Suprapubic skin (tissue), 4 donors: Measurements from ENCODE around the gene ANKRD18B. TPM values are rescaled to one million over a fixed set of nuclear protein-coding genes. Genes with fewer than 3 reads are reported as not detected.
"Not testable (repeated sequence)": the region's sequence is repeated elsewhere in the genome, so short reads cannot be mapped to it uniquely, and the experiment has no call there.

ENCODE experiments used
- DNase-seq, 2 donors: peaks; one replicate each; pipeline ENCODE4 v3.0.0-alpha.2; 2019; ENCODE audit warnings: low spot score in 2 of 2
- H3K27ac ChIP-seq: fragments of 200-600 bp; sonication (generic); one replicate; pipeline ENCODE4 v1.5.1; 2019
- H3K27me3 ChIP-seq: fragments of 200-600 bp; sonication (generic); one replicate; pipeline ENCODE4 v1.5.1; 2019
- H3K36me3 ChIP-seq: fragments of 200-600 bp; sonication (generic); one replicate; pipeline ENCODE4 v1.5.1; 2019
- H3K4me1 ChIP-seq: fragments of 200-600 bp; sonication (generic); one replicate; pipeline ENCODE4 v1.5.1; 2019
- H3K4me3 ChIP-seq: fragments of 200-600 bp; sonication (generic); one replicate; pipeline ENCODE4 v1.5.1; 2019; ENCODE audit warnings: mild to moderate bottlenecking
- H3K9me3 ChIP-seq: fragments of 200-600 bp; sonication (generic); one replicate; pipeline ENCODE4 v1.5.1; 2019
- EP300 ChIP-seq: sonication (generic); formaldehyde crosslinking; IDR thresholded peaks from one replicate; pipeline ENCODE4 v1.6.1; 2017; ENCODE audit warnings: antibody characterized with exemption
- POLR2A ChIP-seq, 2 donors: fragments of 450-650 bp; IDR thresholded peaks; one replicate each; pipeline ENCODE4 v1.6.1; 2017; ENCODE audit warnings: antibody characterized with exemption in 2 of 2, mild to moderate bottlenecking in 2 of 2, moderate library complexity in 2 of 2
- POLR2AphosphoS5 ChIP-seq, 3 donors: sonication (generic); formaldehyde crosslinking; IDR thresholded peaks; one replicate each; pipeline ENCODE4 v1.6.1; 2017; ENCODE audit warnings: antibody characterized with exemption in 3 of 3
- WGBS: methylation state at CpG from one replicate; pipeline ENCODE4 v1.1.5; 2018; 5-methylcytosine and 5-hydroxymethylcytosine counted together
- total RNA-seq, 4 donors: library from RNA; depleted of rRNA; stranded (reverse); fragments of >200 nt; gene quantifications; one replicate each; pipeline ENCODE4 v1.1.0, GENCODE V29; 2016
- TF ChIP-seq, protein P1 (sequence below), 2 donors: fragments of 200-600 bp in 1 of 2; fragments of 450-650 bp in 1 of 2; sonication (generic) in 1 of 2; IDR thresholded peaks; one replicate each; pipeline ENCODE4 v1.5.1; 2016 to 2019; ENCODE audit warnings: antibody characterized with exemption in 2 of 2, mild to moderate bottlenecking in 1 of 2, moderate library complexity in 1 of 2

The ANKRD18B gene
- total RNA-seq, 4 donors from 2014 or later, result 9.5 to 27.0 (median 15.7) TPM

DNA sequence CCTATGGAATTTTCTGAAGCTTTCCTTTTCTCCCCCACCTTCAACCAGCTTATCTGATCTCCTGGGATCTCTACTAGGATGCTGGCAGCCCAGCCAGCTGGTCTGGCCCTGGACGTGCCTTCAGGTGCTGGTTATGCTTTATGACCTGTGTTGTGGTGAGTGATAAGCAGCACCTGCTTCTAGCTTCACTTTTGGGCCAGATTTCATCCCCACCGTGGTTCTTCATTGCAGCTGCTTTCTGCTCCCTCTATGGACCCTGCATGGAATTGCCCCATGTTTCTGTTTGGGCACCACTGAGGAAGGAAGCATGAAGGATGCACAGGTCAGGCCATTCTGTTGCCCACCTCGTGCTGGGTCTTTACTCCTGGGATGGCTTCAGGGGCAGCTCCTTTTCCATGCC lies 80.2 kb downstream of the ANKRD18B start:
- WGBS, result 53% methylated on average over 3 of the region's 3 CpGs

GRCh38 chr9:33604936-33605335 lies 80.9 kb downstream of the ANKRD18B start:
- not testable (repeated sequence) for H3K27ac ChIP-seq, H3K27me3 ChIP-seq, DNase-seq, H3K9me3 ChIP-seq, H3K36me3 ChIP-seq, H3K4me3 ChIP-seq, H3K4me1 ChIP-seq
- WGBS, result 75% methylated on average over 3 of the region's 4 CpGs

More for the DNA sequence above, 80.2 kb downstream of the ANKRD18B start:
- H3K27me3 ChIP-seq, H3K4me1 ChIP-seq, H3K4me3 ChIP-seq, H3K27ac ChIP-seq, DNase-seq, H3K36me3 ChIP-seq, H3K9me3 ChIP-seq: not testable (repeated sequence)

GRCh38 chr9:33611358-33611757 lies 87.3 kb downstream of the ANKRD18B start:
- Histone ChIP-seq H3K9me3 (no peaks in the 10 kb centered on the region), H3K4me1 (no peaks in the 10 kb centered on the region), H3K27ac (no peak overlapping the region), H3K36me3 (no peaks in the 10 kb centered on the region), H3K4me3 (no peak overlapping the region), H3K27me3 (no peaks in the 10 kb centered on the region)
- no peak for DNase-seq
- 60% methylated on average over 1 of the region's 1 CpG for WGBS
- no peak for TF ChIP-seq POLR2A (IDR thresholded peaks at IDR 0.05)
- TF ChIP-seq, protein P1, sequence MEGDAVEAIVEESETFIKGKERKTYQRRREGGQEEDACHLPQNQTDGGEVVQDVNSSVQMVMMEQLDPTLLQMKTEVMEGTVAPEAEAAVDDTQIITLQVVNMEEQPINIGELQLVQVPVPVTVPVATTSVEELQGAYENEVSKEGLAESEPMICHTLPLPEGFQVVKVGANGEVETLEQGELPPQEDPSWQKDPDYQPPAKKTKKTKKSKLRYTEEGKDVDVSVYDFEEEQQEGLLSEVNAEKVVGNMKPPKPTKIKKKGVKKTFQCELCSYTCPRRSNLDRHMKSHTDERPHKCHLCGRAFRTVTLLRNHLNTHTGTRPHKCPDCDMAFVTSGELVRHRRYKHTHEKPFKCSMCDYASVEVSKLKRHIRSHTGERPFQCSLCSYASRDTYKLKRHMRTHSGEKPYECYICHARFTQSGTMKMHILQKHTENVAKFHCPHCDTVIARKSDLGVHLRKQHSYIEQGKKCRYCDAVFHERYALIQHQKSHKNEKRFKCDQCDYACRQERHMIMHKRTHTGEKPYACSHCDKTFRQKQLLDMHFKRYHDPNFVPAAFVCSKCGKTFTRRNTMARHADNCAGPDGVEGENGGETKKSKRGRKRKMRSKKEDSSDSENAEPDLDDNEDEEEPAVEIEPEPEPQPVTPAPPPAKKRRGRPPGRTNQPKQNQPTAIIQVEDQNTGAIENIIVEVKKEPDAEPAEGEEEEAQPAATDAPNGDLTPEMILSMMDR (IDR thresholded peaks at IDR 0.05), result no peak
- TF ChIP-seq EP300, result no peak
- TF ChIP-seq POLR2AphosphoS5 (IDR thresholded peaks at IDR 0.05), result no peak

- H3K4me3 ChIP-seq, H3K4me1 ChIP-seq, H3K27me3 ChIP-seq, H3K27ac ChIP-seq, DNase-seq, H3K36me3 ChIP-seq, H3K9me3 ChIP-seq: not testable (repeated sequence)
- 39% methylated on average over 2 of the region's 2 CpGs for WGBS
These were observed 88.4 kb downstream of the ANKRD18B start for GRCh38 chr9:33612410-33612809.

DNA sequence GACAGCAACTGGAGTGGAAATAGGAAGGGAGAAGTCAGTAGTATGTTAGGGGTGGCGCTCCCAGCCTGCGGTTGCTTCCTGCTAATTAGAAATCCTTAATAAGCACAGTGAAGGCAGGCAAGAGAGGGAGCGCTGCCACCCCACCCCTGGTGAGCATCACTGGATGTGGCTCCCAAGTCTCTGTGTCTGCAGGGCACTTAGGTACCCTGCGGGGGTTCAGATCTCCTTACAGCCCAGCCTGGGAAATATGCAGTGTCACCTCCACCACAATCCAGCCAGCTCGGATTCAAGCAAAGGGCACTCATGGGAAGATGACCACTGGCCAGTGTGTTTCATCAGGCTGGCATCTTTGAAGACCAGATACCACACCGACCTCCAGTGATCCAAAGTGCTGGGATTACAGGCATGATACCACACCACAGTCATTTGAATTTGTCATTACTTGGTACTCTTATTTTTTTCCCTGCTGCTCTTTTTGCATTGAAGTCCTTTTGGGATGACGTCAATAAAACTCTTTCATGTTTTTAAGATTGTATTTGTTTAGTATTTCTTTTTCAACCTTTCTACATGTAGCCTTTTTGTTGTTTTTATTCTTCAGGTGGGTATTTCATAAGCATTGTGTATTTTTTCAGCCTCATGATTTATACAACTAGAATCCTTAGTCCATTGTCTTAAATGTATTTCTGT lies 90.1 kb downstream of the ANKRD18B start:
- no peak overlapping the region for H3K27ac ChIP-seq
- H3K27me3 ChIP-seq, result peaks cover 8% of the 10 kb centered on the region
- H3K36me3 ChIP-seq, result no peaks in the 10 kb centered on the region
- no peaks in the 10 kb centered on the region for H3K9me3 ChIP-seq
- no peaks in the 10 kb centered on the region for H3K4me1 ChIP-seq
- H3K4me3 ChIP-seq, result no peak overlapping the region
- DNase-seq, result no peak
- TF ChIP-seq, protein P1 (IDR thresholded peaks at IDR 0.05), result no peak
- TF ChIP-seq EP300 (no peak), POLR2A (IDR thresholded peaks at IDR 0.05) (no peak), POLR2AphosphoS5 (IDR thresholded peaks at IDR 0.05) (no peak)
- WGBS, result 91% methylated on average over 5 of the region's 7 CpGs

DNA sequence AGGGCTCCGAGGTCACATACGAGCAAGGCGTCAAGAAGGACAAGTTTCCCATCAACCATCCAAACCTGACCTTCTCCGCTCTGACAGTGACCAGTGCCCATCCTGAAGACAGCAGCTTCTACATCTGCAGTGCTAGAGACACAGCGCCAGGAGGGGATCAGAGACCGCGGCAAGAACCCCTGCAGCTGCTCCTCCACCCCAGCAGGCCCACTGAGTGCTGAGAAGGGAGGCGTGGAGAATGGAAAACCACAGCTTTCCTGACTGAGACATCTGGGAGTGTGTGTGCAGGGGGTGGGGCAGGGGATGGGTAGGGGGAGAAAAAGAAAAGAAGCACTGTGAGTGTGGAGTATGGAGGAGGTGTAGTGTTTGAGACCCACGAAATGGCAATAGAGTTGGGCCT lies 94.3 kb downstream of the ANKRD18B start:
- not testable (repeated sequence) for H3K27me3 ChIP-seq, H3K36me3 ChIP-seq, H3K4me3 ChIP-seq, H3K9me3 ChIP-seq, DNase-seq, H3K27ac ChIP-seq
- peaks cover 13% of the 10 kb centered on the region for H3K4me1 ChIP-seq
- WGBS, result 91% methylated on average over 9 of the region's 9 CpGs

DNA sequence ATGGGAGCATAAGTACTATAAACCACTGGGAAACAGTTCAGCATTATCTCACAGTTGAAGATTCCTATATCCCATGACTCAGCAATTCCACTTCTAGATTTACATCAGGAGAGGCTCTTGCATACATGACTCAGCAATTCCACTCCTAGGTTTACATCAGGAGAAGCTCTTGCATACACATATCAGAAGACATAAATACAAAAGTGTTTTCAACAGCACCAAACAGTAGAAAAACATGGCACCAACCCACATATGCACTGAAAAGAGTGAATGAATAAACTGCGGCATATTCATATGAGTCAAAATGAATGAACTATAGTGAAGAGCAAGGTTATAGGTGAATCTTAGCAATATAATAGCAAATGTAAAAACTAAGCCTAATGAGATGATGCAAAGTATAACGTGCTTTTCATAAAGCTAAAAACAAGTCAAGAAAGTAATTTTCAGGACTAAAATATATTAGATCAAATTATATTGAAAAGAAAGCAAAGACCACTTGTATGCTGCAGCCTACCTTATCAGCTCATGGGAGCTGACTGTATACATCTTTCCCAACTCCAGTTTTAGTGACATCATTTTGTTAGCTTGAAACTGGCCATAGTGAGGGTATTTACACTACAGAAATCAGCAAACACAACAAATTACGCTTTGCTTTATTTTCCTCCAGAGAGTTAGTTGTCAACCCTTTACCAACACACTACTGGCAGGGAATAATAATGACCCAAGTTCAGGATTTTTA lies 95.8 kb downstream of the ANKRD18B start:
- Histone ChIP-seq H3K4me3 (no peak overlapping the region), H3K27ac (no peak overlapping the region), H3K36me3 (no peaks in the 10 kb centered on the region), H3K27me3 (peaks cover 11% of the 10 kb centered on the region), H3K9me3 (no peaks in the 10 kb centered on the region), H3K4me1 (peaks cover 15% of the 10 kb centered on the region)
- TF ChIP-seq, protein P1 (IDR thresholded peaks at IDR 0.05), result no peak
- TF ChIP-seq POLR2AphosphoS5 (IDR thresholded peaks at IDR 0.05) (no peak), POLR2A (IDR thresholded peaks at IDR 0.05) (no peak), EP300 (no peak)
- 69% methylated on average over 3 of the region's 3 CpGs for WGBS
- no peak for DNase-seq
